NB4 (cell line): ENCODE results near the gene PLEKHM2.

ENCODE experiments used
- CTCF ChIP-seq: IDR thresholded peaks from one replicate; pipeline ENCODE4 v1.5.1; 2012; ENCODE audit warnings: low read depth, low read length
- POLR2A ChIP-seq: IDR thresholded peaks from 2 replicates; pipeline ENCODE4 v1.6.1; 2011; ENCODE audit warnings: mild to moderate bottlenecking; ENCODE audit not compliant: insufficient read length; ENCODE audit errors: extremely low read depth
- TF ChIP-seq, protein P1 (sequence below): IDR thresholded peaks from 2 replicates; pipeline ENCODE4 v1.6.1; 2011; ENCODE audit warnings: low read depth, low read length

- no peak for TF ChIP-seq POLR2A
- TF ChIP-seq CTCF: no peak
- TF ChIP-seq, protein P1, sequence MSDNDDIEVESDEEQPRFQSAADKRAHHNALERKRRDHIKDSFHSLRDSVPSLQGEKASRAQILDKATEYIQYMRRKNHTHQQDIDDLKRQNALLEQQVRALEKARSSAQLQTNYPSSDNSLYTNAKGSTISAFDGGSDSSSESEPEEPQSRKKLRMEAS: no peak
Measured at GRCh38 chr1:15684468-15685291, 560 bp downstream of the PLEKHM2 start.
